Hypothalamus (tissue), 51 donors: ENCODE results near the gene PRICKLE2.

Source experiments
- DNase-seq, 51 donors: peaks; one replicate each; lab custom pipeline; 2025; lab: John Stamatoyannopoulos, UW

PRICKLE2 gene

DNA sequence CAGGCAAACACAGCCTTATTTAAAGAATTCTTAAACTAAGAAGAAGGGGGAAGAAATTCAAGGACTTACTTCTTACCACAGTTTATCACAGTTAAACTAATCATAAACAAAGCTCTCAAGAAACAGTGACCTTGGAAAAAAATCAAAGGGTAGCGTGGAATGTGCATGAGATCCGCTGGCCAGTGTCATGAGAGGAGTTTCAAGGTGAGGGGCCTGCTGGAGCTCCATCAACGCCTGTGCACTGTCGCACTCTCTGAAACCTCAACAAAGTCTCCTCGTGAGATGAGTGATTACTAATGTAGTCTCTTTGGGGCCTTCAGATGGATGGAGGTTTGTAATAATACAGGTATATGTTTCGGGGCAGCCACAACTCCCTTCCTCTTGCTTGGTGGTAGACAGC, 28.4 kb upstream of the PRICKLE2 start:
- no peak for DNase-seq

DNA sequence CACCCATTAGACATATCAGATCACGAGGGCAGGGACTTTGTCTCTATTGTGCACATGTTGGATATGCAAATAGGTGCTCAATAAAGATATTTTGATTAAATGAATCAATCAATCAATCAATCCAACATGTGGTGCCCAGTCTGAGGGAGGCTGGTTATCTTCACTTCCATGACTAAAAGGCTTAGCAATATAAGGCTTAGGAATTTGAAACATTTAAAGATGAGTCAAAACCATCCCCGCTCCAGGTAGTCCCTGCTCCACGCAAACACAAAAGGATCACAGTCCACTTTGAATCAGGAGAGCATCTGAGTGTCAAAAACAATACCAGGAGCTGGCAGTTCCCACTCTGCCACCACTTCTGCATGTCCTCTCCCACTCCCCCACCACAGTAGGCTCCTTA, 25.8 kb upstream of the PRICKLE2 start:
- no peak for DNase-seq

DNA sequence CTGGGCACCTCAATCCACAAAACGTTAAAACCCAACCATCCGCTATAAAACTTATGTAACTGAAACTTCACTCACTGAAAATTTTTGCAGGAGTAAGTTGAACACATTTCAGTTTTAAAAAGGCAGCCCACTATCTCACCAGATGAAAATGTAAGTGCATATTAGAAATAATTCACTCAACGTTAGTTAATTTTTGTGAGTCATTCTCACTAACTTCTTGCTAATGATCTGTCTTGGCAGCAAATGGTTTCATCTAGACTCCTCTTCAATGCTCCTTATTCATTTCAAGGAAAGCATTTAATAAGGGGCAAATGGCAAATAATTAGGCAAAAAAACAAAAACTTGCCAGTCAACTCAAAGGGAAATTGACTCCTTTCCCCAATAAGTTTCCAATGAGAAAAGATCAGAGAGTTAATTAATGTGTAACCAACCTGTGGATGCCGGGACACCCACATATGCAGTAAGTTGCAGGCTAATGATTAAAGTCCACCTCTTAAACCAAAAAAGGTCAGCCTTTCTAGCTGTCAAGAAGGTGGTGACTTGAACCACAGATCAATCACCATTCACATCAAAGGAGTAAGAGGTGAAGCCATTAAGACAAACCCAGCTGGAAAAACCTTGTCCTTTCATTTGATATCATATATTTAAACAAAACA, 22.9 kb upstream of the PRICKLE2 start:
- peak in 1 of 51 donors; percentile 28 for DNase-seq

DNA sequence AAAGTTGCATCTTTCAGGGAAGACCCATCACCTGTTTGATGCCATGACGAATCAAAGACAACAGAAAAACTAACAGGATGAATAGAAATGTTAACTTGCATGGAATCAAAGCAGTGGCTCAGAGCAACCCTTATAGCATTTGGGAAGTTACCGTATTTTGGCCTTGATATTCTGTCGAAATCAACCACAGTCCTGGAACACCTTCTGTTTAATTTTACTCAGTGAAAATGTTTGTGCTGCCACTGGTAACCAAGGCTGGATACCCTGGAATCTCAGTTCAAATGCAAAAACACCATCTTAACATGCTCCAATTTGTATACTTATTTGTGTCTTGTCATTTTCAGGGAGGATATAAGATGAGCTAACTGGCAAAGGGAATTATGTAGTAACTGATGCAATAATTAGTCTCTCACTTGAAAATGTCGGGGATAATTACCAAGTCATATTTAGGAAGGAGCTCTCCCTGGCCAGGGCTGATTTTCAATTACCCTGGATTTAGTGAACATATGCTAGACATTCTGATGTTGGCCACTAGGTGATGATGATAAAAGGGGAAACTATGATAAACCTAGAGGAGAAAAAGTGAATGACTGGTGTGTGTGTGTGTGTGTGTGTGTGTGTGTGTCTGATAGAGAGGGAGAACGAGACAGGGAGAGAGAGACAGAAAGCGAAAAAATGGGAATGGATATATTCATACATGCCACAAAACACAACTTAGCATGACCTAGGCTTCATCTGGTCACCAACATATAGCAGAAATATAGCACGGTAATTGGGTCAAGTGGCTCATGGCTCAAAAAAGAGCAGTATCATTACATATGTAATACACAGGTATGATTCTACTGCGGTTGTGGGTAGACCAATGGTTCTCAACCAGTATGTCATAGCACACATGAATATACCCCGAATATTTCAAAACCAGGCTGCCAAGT, 19.0 kb upstream of the PRICKLE2 start:
- DNase-seq: no peak

DNA sequence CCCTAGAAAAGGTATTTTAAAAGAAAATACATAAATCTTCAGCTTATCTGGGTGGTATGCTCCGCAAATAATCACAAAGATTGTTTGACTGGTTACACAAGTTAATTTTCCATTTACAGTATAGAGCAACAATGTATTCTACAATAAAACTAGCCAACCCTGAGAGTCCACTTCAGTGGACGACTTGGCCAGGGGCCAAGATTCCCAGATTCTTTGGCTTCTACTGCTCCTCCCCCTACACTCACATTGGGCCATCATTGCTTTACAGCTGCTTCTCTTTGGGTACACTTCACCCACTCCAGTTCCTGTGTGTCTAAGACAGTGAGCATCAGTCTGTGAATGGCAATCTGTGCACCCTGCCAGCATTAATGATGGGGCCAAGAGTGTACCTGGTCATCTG, 17.2 kb upstream of the PRICKLE2 start:
- DNase-seq: no peak

GRCh38 chr3:64240959-64241358, 15.7 kb upstream of the PRICKLE2 start:
- no peak for DNase-seq

- no peak for DNase-seq
These were observed 15.1 kb upstream of the PRICKLE2 start for GRCh38 chr3:64240396-64240795.

DNA sequence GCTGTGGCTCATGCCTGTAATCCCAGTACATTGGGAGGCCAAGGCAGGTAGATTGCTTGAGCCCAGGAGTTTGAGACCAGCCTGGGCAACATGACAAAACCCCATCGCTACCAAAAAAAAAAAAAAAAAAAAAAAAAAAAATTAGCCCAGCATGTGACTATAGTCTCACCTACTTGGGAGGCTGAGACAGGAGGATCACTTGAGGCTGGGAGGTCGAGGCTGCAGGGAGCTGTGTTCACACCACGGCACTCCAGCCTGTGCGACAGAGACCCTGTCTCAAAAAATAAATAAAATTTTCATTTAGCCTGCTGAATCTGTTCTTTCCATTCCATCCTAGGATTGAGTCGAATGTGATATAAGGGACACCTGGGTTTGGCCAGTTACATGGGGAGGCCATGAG, 14.6 kb upstream of the PRICKLE2 start:
- DNase-seq: no peak

- DNase-seq: peak in 11 of 51 donors; percentile 4 to 67 (median 24)
These were observed 13.9 kb upstream of the PRICKLE2 start for GRCh38 chr3:64238971-64239667.

DNA sequence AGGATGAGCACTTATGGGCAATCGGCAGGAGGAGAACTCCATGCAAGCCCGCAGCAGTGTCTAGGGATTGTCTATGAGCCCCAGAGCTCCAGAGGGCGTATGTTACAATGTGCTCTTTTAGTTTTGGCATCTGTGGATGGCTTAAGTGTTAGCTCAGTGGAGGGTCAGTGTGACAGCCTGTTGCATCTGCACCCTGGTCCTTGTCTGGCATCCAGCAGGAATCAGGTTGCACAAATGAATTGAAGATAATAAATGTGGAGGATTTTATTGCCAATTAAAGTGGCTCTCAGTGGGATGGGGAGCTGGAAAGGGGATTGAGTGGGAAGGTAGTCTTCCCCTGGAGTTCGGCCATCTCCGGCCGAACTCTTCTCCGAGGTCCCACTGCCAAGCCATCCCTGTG, 11.8 kb upstream of the PRICKLE2 start:
- DNase-seq: no peak

DNA sequence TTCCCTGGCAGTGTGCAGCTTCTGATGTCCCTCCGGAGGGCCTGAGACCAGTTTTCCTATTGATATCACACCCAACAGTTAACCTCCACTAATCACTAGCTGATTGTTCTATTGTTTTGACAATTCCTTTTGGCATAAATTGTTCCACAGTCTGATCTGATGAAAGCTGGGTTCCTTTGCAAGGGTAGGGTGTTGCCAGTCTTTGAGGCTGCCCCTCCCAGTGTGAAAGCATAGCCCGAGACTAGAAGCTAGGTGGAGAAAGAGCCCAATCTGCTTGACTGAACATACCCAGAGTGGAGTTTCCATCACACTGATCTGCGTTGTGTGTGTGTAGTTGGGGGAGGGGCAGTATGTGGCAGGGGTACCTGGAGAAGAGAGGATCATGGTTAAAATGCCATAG, 10.3 kb upstream of the PRICKLE2 start:
- DNase-seq: no peak

- no peak for DNase-seq
These were observed 9.3 kb upstream of the PRICKLE2 start for GRCh38 chr3:64234571-64234970.

DNA sequence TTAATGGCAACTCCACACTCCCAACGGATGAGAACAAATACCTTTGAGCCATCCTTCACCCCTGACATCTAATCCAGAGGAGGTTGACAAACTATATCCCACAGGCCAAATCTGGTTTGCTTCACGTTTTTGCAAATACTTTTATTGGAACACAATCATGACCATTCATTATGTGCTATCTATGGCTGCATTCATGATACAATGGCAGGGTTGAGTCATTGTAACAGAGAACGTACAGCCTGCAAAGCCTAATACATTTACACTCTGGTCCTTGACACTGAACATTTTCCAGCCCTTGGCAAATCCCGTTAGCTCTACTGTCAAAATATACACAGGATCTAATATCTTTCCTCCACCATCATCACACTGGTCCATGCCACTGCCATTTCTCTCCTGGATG, 7.6 kb upstream of the PRICKLE2 start:
- DNase-seq: no peak

DNA sequence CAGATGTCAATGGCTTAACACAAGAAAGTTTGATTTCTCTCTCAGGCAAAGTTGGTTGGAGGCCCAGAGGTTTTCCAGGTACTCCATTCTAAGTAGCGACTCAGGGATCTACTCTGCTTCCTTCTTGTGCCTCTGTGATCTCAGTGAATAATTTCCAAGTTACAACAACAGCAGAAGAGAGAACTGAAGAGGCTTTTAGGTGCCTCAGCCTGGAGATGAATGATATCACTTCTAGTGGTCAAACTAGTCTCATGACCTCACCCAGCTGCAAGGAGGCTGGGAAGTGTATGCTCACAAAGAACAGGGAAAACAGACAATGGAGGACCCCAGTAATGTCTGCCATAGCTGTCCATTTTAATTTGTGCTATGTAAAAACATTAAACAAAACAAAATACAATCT, 4.6 kb upstream of the PRICKLE2 start:
- DNase-seq: no peak

- DNase-seq: no peak
These were observed 2.8 kb upstream of the PRICKLE2 start for GRCh38 chr3:64228110-64228509.

DNA sequence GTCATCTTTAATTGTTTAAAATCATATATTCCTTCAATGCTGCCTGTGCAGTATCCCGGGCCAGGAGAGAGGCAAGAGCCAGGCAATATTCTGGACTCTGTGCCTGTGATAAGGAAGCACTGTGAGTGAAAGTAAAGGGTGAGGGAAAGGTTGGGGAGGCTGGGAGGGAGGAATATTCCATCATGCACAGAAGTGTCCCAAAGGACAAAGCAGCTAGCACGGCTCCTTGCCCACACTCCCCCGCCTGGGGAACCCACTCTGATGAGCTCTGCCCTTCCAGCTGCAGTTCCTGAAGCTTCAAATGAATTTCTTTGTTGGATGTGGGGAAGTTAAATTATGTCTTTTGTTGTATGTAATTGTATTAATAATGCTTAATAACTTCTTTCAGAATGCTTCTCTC, 1.5 kb upstream of the PRICKLE2 start:
- no peak for DNase-seq

DNA sequence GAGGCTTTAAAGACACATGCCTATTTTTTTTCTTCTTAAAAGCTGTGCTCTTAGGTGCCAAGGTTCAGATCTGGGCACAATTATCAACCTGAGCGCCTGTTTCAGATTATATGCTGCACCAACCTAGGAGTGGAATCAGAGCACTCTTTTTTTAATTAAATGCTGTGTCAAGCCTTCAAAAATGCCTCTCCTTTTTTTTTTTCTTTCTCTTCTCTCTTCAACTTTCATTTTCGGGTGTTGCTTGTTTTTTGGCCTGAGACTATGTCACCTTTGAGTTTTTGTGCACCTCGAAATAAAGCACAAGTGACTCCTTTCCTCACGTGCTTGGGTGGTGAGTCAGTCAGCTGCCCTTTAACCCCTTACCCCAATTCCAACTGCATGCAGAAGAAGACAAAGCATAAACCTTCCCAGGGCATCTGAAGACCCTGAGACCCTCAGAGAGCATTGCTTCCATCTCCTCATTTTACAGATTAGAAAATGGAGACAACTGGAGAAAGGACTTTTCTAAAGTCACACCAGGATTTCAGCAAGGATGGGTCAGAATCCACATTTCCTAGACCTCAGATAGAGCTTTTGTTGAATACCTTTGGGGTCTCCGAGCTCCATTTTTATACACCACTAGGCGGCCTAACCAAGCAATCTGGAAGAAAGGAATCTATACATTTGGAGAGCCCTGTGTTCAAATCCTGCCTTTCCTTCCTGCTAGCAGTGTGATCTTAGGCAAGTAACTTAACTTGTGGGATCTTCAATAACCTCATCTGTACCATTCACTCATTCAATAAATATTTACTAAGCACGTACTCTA, 631 bp upstream of the PRICKLE2 start:
- DNase-seq: no peak

DNA sequence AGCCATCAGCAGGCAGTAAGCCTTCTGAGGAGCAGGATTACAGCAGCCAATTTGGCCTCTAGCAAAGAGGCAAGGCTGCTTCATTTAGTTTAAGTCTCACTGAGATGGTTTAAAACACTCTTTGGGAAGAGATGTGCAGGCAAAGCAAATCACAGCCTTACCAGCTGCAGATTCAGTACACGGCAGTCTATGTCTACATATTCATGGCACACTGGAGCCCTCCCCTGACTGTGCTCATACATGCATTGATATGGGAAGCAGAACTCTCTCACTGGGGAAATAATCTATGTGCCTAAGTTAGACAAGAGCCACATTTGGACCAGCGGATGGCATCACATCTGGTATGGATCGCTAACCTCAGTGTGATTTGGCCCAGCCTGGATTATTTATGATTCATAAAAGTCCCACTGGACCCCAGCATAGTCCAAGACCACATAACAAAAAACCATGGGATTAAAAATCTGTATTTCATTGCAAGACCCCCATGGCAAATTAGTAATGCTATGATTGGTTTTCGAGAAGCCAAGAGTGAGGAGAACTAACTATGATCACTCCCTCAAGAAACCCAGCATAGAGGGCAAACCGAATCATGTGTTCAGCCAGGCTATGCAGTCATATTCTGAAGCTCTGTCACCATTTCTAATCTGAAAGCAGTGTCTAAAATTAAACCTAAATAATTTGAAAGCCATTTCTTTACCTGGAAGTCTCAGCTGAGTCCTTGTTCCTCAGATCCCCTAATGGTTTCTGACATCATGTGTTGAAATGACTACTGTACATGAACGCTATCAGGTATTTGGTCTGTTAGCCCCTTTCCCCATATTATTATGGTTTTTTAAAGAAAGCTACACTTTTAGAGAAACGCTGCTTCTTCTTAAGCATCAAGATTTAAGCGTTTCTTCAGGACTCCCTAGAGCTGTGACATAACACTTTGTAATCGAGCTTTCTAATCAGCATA, 1.2 kb downstream of the PRICKLE2 start:
- peak in 23 of 51 donors; percentile 8 to 76 (median 32) for DNase-seq

DNA sequence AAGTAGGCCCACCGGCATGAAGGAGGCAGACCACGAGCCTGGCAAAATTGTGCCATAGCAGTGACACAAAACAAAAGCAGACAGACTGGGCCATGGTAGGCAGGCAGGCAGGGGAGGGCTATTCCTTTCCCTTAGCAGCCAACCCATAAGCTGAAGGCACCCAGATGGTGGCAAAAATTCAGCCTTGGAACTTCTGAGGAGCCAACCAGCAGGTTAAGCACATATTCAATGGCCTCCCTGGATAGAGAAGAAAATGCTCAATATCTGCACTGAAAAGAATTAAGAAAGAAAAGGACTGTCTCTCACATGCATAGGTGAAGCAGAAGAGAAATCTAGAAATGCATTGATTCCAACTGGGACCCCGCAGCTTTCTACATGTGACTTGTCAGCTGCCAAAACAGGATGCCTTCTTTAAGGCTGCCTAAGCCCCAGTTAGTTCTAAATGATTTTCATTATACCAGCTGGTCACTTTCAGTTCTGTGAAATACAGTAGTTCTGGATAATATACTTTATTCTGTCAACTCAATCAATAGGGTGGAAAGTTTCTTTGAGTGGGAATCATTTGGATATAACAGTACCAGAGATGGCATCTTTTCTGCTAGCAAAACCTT, 2.7 kb downstream of the PRICKLE2 start:
- peak in 4 of 51 donors; percentile 7 to 50 (median 16) for DNase-seq
